Measurements from ENCODE around the gene CCDC88B.

DNA sequence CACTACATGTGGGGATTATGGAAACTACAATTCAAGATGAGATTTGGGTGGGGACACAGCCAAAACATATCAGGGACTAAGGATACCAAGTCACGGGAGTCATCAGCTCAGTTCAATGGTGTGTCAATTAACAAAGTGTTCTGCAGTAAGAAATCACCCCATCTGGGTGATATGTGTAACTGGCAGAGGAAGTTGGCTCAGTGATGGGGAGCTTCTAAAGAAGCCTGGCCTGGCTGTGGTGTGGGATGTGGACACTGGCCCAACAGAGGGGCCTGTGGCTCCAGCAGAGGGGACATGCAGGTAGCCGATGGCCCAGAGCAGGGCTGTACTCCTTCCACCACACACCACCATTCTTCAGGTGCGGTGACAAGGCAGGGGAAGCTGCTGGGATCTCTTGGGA, 50.6 kb downstream of the CCDC88B start:
- TF ChIP-seq, protein P1, sequence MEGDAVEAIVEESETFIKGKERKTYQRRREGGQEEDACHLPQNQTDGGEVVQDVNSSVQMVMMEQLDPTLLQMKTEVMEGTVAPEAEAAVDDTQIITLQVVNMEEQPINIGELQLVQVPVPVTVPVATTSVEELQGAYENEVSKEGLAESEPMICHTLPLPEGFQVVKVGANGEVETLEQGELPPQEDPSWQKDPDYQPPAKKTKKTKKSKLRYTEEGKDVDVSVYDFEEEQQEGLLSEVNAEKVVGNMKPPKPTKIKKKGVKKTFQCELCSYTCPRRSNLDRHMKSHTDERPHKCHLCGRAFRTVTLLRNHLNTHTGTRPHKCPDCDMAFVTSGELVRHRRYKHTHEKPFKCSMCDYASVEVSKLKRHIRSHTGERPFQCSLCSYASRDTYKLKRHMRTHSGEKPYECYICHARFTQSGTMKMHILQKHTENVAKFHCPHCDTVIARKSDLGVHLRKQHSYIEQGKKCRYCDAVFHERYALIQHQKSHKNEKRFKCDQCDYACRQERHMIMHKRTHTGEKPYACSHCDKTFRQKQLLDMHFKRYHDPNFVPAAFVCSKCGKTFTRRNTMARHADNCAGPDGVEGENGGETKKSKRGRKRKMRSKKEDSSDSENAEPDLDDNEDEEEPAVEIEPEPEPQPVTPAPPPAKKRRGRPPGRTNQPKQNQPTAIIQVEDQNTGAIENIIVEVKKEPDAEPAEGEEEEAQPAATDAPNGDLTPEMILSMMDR (IDR thresholded peaks at IDR 0.05): no peak
- no peak for TF ChIP-seq ZFX (IDR thresholded peaks at IDR 0.05; ENCODE audit: borderline replicate concordance)

Measured in 22Rv1 (cell line).